Mesenteric fat pad (tissue), 1 donor: ENCODE measurements around the gene LGI2. TPM values are rescaled to one million over a fixed set of nuclear protein-coding genes. Genes with fewer than 3 reads are reported as not detected.

Experiments
- DNase-seq: peaks from one replicate; pipeline ENCODE4 v3.0.0-alpha.2; 2020; ENCODE audit warnings: low spot score
- total RNA-seq: library from RNA; stranded (reverse); fragmentation: NEBNext Ultra II Directional; extraction: Animal tissue kit (Norgen Biotek cat#: 25700); gene quantifications from one replicate; pipeline ENCODE4 v1.2.1, GENCODE V29; 2021
- donor health status: DM: yes; HTN: yes; CAD: no.

Gene LGI2
- total RNA-seq, 1 donor from 2014 or later = 6.1 TPM

- peak; percentile 28 for DNase-seq
These were observed 31.2 kb downstream of the LGI2 start for GRCh38 chr4:24999392-25000089.

- DNase-seq = peak; percentile 71
These were observed 35.3 kb downstream of the LGI2 start for GRCh38 chr4:24995346-24995919.

GRCh38 chr4:24993551-24994080 is 37.1 kb downstream of the LGI2 start:
- DNase-seq = no peak

- DNase-seq = no peak
These were observed 37.8 kb downstream of the LGI2 start for GRCh38 chr4:24992968-24993367.

GRCh38 chr4:24991015-24991414 is 39.7 kb downstream of the LGI2 start:
- DNase-seq = peak; percentile 28

- no peak for DNase-seq
These were observed 41.4 kb downstream of the LGI2 start for GRCh38 chr4:24989327-24989726.

- peak; percentile 43 for DNase-seq
These were observed 42.0 kb downstream of the LGI2 start for GRCh38 chr4:24988776-24989175.

- no peak for DNase-seq
These were observed 45.9 kb downstream of the LGI2 start for GRCh38 chr4:24984602-24985532.

GRCh38 chr4:24980740-24981139 is 50.0 kb downstream of the LGI2 start:
- no peak for DNase-seq

GRCh38 chr4:24980064-24980690 is 50.6 kb downstream of the LGI2 start:
- DNase-seq = no peak

- DNase-seq = no peak
These were observed 51.2 kb downstream of the LGI2 start for GRCh38 chr4:24979554-24979953.

GRCh38 chr4:24978291-24979075 is 52.3 kb downstream of the LGI2 start:
- no peak for DNase-seq

GRCh38 chr4:24975510-24975909 is 55.2 kb downstream of the LGI2 start:
- no peak for DNase-seq

- no peak for DNase-seq
These were observed 56.8 kb downstream of the LGI2 start for GRCh38 chr4:24973747-24974601.

GRCh38 chr4:24973404-24973746 is 57.4 kb downstream of the LGI2 start:
- DNase-seq = no peak

- no peak for DNase-seq
These were observed 59.6 kb downstream of the LGI2 start for GRCh38 chr4:24971192-24971591.

GRCh38 chr4:24970635-24971034 is 60.1 kb downstream of the LGI2 start:
- no peak for DNase-seq

- no peak for DNase-seq
These were observed 60.6 kb downstream of the LGI2 start for GRCh38 chr4:24970191-24970590.

- DNase-seq = no peak
These were observed 61.3 kb downstream of the LGI2 start for GRCh38 chr4:24969486-24969885.

GRCh38 chr4:24968992-24969391 is 61.8 kb downstream of the LGI2 start:
- DNase-seq = no peak
